Adrenal gland (tissue), 5 donors: Measurements from ENCODE around the gene RETN.

Source experiments
- CTCF ChIP-seq, 6 experiments: fragments of 450-650 bp in 4 of 6; fragments of 200-600 bp in 2 of 6; sonication (generic) in 1 of 6; IDR thresholded peaks; 1 replicate in 5 of 6; 2 replicates in 1 of 6; pipeline versions ENCODE4 v1.5.1 to v1.8.0; 2016 to 2021; ENCODE audit warnings: antibody characterized with exemption in 6 of 6, mild to moderate bottlenecking in 2 of 6, moderate library complexity in 1 of 6
- POLR2A ChIP-seq, 2 donors: fragments of 450-650 bp; IDR thresholded peaks; one replicate each; pipeline ENCODE4 v1.6.1; 2017; ENCODE audit warnings: antibody characterized with exemption in 2 of 2, mild to moderate bottlenecking in 2 of 2, moderate library complexity in 1 of 2
- donor health status: DM: no; HTN: no; CAD: no.

DNA sequence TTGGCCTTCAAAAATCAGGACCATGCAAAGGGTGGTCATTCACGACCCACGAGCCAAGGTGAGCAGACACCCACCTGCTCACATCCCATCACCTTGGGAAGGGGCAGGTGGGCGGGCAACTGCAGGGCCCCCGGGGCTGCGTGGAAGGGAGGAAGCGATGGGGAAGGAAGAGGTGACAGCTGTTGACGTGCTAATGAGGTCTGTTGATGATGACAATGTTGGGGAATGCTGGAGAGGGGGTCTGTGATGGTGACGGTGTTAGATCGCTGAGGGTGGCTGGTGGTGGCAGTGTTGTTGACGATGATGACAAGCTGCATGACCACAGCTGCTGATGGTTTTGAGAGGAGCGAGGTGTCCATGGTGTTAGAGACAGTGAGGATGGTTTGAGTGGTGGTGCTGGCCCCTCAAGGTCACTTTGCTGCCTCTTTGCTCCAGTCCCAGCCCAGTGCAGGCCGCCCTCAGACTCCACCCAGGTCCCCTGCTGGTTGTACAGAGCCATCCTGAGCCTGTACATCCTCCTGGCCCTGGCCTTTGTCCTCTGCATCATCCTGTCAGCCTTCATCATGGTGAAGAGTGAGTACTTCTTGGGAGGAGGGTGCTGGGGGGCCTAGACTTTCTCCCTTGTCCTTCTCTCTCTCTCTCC lies 8.9 kb downstream of the RETN start:
- TF ChIP-seq CTCF (IDR thresholded peaks at IDR 0.05) (no peak), POLR2A (IDR thresholded peaks at IDR 0.05) (no peak)
